ENCODE data around the gene TCF21.

Gene TCF21

GRCh38 chr6:133891927-133892812, 3.3 kb downstream of the TCF21 start:
- POLR2A ChIA-PET (ENCODE audit: low non-redundant PET): no interaction called here
- H3K27ac ChIP-seq: peak overlapping the region; percentile 52; the same call in 1 of the 2 replicates
- no peak for DNase-seq (ENCODE audit: low spot score)
- no peak for TF ChIP-seq CTCF (conservative IDR thresholded peaks at IDR 0.05; ENCODE audit: low read depth)
- CTCF ChIA-PET: interaction anchor here (0.8 to 1.4 kb wide), 2 partner anchors 24 to 32 kb away, joined by 3 read pairs; no protein-coding TSS in a partner anchor

- POLR2A ChIA-PET (ENCODE audit: low non-redundant PET): no interaction called here
- no peak overlapping the region for H3K27ac ChIP-seq
- no peak for DNase-seq (ENCODE audit: low spot score)
- CTCF ChIA-PET: interaction anchor here (0.7 to 1.4 kb wide), 4 partner anchors 23 to 76 kb away, joined by 3 read pairs; no protein-coding TSS in a partner anchor
- no peak for TF ChIP-seq CTCF (conservative IDR thresholded peaks at IDR 0.05; ENCODE audit: low read depth)
Observed at GRCh38 chr6:133892813-133893691, 4.1 kb downstream of the TCF21 start.

- ChIA-PET CTCF (no interaction called here), POLR2A (ENCODE audit: low non-redundant PET) (no interaction called here)
- DNase-seq (ENCODE audit: low spot score): no peak
- no peak for TF ChIP-seq CTCF (conservative IDR thresholded peaks at IDR 0.05; ENCODE audit: low read depth)
- H3K27ac ChIP-seq: no peak overlapping the region
Observed at GRCh38 chr6:133893946-133894345, 5.0 kb downstream of the TCF21 start.

- DNase-seq (ENCODE audit: low spot score): no peak
- ChIA-PET CTCF (no interaction called here), POLR2A (ENCODE audit: low non-redundant PET) (no interaction called here)
- TF ChIP-seq CTCF (conservative IDR thresholded peaks at IDR 0.05; ENCODE audit: low read depth): no peak
- H3K27ac ChIP-seq: no peak overlapping the region
Observed at GRCh38 chr6:133894369-133894768, 5.5 kb downstream of the TCF21 start.

DNA sequence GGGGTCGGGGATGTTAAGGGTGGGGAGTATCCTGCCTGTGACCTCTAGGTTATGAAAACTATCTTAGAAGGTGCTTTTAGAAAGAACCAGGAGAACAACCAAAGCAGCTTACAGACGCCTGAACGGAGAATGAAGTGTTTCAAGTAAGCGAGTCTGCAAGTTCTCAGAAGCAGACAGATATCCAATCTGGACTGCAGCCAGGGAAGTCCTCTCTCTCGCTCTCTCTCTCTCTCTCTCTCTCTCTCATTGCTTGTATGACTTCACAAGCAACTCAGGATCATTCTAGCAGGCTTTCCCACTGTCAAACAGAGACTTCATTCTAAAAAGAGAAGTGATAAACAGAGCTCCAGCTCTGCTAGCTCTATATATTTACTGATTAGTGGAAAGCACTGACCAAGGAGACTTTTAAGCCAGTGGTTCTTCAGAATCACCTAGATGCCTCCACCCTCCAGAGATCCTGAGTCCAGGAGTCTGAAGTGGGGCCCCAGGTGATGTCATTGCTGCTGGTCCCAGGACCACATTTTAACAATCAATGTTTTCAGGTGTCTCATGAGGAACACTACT, 6.0 kb downstream of the TCF21 start:
- no peak for DNase-seq (ENCODE audit: low spot score)
- ChIA-PET CTCF (no interaction called here), POLR2A (ENCODE audit: low non-redundant PET) (interaction anchor here (0.6 kb wide), 1 partner anchor 25 kb away, joined by 7 read pairs; no protein-coding TSS in a partner anchor)
- no peak for TF ChIP-seq CTCF (conservative IDR thresholded peaks at IDR 0.05; ENCODE audit: low read depth)
- no peak overlapping the region for H3K27ac ChIP-seq
